ENCODE data around the gene HRC. TPM values are rescaled to one million over a fixed set of nuclear protein-coding genes. Genes with fewer than 3 reads are reported as not detected.
A peak's percentile ranks its signal among the peaks of the same experiment; 100 is the strongest.

HRC gene
- total and polyA plus RNA-seq, 2 of the 8 experiments (the other 6 are each of a cell fraction or from before 2014, with no cell fraction given) = 2.3 to 2.6 TPM

DNA sequence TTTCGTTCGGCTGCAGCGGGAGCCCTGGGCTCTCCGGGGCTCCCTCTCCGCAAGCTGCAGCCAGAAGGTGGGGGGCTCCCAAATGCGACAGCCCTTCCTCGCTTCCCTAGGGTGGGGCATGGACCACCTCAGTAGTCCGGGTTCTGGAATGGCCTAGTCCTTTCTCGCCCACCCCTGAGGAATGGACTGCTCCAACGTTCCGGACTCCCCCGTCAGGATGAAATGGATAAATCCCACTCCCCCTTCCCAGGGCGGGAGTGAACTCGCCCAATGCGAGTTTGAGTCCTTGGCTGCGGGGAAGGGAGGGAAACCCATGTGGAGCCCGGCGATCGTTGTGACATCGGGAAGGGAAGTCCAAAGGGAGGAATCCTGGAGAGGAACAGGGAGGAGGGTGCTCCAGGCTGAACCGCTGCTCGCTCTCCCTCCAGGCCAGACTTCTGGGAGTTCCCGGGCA lies 5.5 kb downstream of the HRC start (continued):
- TF ChIP-seq CHD7 (IDR thresholded peaks at IDR 0.05; ENCODE audit: insufficient replicate concordance, low read length) = no peak
- TF ChIP-seq EP300 (IDR thresholded peaks at IDR 0.05; ENCODE audit: borderline replicate concordance in 1 of 2, low read depth in 2 of 2, low read length in 2 of 2) = peak in 1 of 2 experiments; percentile 100; a peak in 2 of 3 replicates
- TF ChIP-seq SIX5 (IDR thresholded peaks at IDR 0.05; ENCODE audit: low read depth, low read length) = peak; percentile 89
- TF ChIP-seq RFX5 (IDR thresholded peaks at IDR 0.05; ENCODE audit: borderline replicate concordance, low read depth, low read length) = no peak
- peak; percentile 99 for TF ChIP-seq CHD1 (IDR thresholded peaks at IDR 0.05; ENCODE audit: low read depth, low read length)
- no peak for TF ChIP-seq CTCF (IDR thresholded peaks at IDR 0.05; ENCODE audit: control extremely low read depth in 1 of 3, insufficient read depth in 1 of 3, low read depth in 1 of 3, low read length in 3 of 3)
- TF ChIP-seq POLR2A (IDR thresholded peaks at IDR 0.05; ENCODE audit: control extremely low read depth in 1 of 2, low read depth in 2 of 2, low read length in 2 of 2) = no peak; a peak in 1 of 3 replicates
- TF ChIP-seq SIN3A (conservative IDR thresholded peaks at IDR 0.05 in 1 of 2, IDR thresholded peaks at IDR 0.05 in 1 of 2; ENCODE audit: low read depth in 1 of 2, low read length in 2 of 2) = peak; percentile 10 to 70; a peak in 1 of 4 replicates

Measured in H1 (cell line).